Thyroid gland (tissue), 4 donors: Measurements from ENCODE around the gene DHCR24.

Experiments used
- CTCF ChIP-seq, 6 experiments: fragments of 200-600 bp in 3 of 6; fragments of 450-650 bp in 3 of 6; sonication (generic) in 3 of 6; IDR thresholded peaks; one replicate each; pipeline ENCODE4 v1.5.1; 2016 to 2019; ENCODE audit warnings: antibody characterized with exemption in 6 of 6, mild to moderate bottlenecking in 2 of 6, inconsistent platforms in 1 of 6, moderate library complexity in 1 of 6
- POLR2A ChIP-seq, 2 donors: fragments of 450-650 bp; IDR thresholded peaks; one replicate each; pipeline ENCODE4 v1.6.1; 2017; ENCODE audit warnings: antibody characterized with exemption in 2 of 2, mild to moderate bottlenecking in 2 of 2, moderate library complexity in 1 of 2

GRCh38 chr1:54894271-54894670 is 7.3 kb upstream of the DHCR24 start:
- TF ChIP-seq POLR2A (IDR thresholded peaks at IDR 0.05) (no peak), CTCF (IDR thresholded peaks at IDR 0.05) (no peak)
